Amniotic stem cell (primary cell): ENCODE data around the gene MZT2B.
"Not testable (repeated sequence)": the region's sequence is repeated elsewhere in the genome, so short reads cannot be mapped to it uniquely, and the experiment has no call there.

ENCODE experiments used
- DNase-seq: peaks from one replicate; lab custom pipeline; 2025; lab: John Stamatoyannopoulos, UW

Gene MZT2B

GRCh38 chr2:130152816-130153595 is 29.1 kb upstream of the MZT2B start:
- DNase-seq: no peak

- not testable (repeated sequence) for DNase-seq
These were observed 28.2 kb upstream of the MZT2B start for GRCh38 chr2:130153721-130154422.

DNA sequence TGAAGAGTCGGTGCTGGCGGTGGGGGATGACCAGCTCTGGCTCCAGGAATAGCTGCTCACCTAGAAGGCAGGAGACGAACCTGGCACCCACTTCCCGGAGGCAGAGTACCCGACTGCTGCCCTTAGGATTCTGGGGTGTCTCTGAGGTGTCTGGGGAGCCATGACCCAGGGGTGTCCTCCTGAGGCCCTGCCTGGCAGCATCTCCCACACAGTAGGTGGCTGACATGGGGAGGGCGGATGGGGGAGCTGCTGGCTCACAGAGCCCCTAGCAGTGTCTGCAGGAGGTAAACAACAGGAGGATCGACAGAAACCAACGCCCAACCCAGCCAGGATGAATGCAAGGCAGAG is 27.7 kb upstream of the MZT2B start:
- not testable (repeated sequence) for DNase-seq

DNA sequence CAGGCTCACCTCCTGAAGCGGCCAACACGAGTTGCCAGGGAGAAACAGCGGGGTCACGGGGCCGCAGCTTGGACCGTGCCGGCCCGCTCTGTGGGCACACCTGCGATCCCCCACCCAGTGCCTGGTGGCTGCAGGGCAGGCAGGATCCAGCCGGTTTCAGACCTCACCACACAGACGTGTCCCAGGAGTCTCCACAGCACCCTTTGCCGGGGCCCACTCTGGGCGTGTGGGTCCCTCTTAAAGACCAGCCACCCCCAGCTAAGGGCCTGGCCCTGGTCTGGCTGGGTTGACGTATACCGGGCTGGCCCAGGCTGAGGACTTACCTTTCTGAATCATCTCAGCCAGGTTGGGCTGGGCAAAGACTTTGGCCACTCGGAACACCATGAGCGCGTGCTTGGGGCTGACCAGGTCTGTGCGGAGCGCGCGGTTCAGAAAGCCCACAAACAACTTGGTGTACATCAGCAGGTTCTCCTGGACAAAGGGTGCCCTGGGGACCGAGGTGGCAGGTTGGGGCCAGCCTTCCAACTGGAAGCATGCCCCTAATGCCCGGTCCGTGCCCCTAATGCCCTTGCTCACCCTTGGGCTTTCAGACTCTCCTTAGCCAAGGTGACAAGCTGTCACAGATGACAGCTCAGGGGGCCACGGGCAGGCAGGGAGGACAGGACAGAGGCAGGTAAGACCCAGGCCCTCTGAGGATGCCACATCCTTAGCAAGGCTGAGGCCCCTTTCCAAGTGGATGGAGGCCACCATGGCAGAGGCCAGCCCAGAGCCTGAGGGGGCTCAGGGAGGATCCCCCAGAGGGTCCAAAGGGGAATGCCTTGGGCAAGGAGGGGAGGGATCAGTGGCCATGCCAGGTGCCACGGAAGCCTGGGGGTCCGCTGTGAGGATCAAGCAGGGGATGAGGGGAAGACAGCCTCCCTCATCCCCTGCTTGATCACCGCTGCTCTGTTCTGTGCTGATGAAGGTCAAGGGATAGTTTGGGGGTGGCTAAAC is 27.0 kb upstream of the MZT2B start:
- no peak for DNase-seq

- DNase-seq: not testable (repeated sequence)
These were observed 26.0 kb upstream of the MZT2B start for GRCh38 chr2:130155956-130156623.

GRCh38 chr2:130156624-130157004 is 25.4 kb upstream of the MZT2B start:
- DNase-seq: no peak

- DNase-seq: not testable (repeated sequence)
These were observed 24.7 kb upstream of the MZT2B start for GRCh38 chr2:130157354-130157753.

GRCh38 chr2:130157825-130158514 is 24.1 kb upstream of the MZT2B start:
- DNase-seq: not testable (repeated sequence)

DNA sequence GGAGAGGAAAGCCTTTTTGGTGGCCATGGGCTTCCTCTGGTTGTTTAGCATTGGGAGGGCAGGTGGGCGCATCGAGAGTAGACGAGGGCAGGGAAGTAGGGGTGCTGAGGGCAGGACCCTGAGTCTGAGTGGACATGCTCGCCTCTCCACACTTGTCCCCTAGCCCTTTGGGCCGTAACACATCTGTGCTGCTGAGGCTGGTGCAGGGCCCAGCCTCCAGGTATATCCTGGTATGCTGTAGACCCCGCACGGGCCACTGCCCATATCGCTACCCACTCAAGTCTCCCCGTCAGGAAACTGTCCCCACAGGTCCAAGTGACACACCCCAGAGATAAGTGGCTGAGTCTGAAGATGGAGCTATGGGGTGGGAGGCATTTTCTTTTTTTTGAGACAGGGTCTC is 23.4 kb upstream of the MZT2B start:
- DNase-seq: no peak

DNA sequence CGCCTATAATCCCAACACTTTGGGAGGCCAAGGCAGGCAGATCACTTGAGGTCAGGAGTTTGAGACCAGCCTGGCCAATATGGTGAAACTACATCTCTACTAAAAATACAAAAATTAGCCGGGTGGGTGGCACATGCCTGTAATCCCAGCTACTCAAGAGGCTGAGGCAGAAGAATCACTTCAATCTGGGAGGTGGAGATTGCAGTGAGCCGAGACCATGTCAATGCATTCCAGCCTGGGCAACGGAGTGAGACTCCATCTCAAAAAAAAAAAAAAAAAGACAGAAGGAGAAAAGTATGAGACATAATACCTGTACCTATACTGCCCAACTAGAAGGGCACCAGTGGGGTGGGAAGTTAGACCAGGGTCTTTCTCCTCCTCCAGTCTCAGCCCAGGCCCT is 22.7 kb upstream of the MZT2B start:
- DNase-seq: not testable (repeated sequence)

- no peak for DNase-seq
These were observed 21.9 kb upstream of the MZT2B start for GRCh38 chr2:130160131-130160530.

DNA sequence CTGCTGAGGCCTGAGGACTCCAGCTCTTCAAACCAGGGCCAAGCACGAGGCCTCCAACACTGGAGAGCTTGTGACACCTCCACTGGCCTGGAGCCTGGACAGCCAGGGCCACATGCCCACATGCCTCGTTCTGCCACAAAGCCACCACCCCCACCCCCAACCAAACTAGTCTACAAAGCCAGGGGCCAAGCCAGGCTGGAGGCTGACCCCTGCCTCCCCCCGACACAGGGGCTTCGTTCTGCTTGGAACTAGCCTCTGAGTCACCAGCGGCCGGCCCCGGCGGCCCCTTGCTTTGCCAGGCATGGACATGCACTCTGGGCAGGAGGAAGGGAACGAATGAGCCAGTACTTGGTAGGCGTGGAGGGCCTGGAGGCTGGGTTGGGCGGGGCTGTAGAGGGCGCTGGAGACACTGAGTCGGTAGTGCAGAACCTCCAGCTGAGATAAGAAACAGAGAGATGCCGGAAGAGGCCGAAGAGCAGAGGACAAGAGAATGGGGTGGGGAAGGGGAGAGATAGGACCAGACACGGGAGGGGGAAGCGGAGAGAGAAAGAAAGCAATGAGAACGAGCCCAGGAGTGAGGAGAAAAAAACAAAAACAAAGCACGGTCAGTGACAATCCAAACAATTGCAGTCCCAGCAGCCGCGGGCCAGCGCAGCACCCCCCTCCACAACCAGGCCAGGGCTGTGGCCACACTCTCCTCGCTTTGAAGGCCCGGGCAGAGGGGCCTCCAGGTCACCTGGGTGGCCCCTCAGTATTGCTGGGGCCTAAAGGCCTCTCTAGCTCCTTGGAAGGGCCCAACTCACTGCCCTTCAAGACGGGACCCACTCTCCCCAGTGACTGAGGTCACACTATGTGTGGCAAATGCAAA is 21.0 kb upstream of the MZT2B start:
- not testable (repeated sequence) for DNase-seq

DNA sequence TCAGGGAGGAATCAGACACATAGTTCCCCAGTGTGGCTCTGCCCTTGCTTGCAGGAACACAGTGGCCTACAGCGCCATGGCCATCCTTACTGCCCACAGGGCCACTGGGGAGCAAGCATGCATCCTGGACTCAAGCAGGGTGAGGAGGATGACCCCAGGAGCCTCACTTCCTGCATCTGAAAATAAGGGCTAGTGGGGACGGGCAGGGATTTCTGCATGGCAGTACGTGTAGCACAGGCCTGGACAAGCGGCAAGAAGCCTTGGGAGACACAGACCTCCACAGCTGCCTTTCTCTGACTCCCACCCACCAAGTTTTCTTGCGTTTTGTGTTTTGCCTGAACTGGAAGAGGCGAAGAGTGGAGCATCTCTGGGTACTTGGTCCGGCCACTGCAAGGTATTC is 19.6 kb upstream of the MZT2B start:
- DNase-seq: not testable (repeated sequence)

- DNase-seq: no peak
These were observed 19.1 kb upstream of the MZT2B start for GRCh38 chr2:130162968-130163367.

DNA sequence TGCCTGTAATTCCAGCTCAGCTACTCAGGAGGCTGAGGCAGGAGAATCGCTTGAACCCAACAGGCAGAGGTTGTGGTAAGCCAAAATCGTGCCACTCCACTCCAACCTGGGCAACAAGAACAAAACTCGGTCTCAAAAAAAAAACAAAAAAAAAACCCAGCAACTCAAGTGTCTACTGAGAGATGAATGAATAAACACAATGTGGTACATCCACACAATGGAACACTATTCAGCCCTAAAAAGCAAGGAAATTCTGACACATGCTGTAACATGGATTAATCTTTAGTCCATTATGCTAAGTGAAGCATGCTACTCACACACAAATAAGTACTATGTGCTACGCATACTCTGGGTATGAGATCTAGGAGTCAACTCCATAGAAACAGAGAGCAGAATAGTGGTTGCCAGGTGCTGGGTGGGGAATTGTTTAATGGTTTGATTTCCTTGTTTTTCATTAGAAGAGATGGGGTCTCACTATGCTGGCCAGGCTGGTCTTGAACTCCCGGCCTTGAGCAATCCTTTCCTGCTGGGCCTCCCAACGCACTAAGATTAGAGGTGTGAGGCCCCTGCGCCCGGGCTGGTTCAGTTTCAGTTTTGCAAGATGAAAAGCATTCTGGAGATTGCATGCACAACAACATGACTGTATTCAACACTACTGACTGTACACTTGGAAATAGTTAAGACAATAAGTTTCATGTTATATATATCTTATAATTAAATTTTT is 16.6 kb upstream of the MZT2B start:
- no peak for DNase-seq

DNA sequence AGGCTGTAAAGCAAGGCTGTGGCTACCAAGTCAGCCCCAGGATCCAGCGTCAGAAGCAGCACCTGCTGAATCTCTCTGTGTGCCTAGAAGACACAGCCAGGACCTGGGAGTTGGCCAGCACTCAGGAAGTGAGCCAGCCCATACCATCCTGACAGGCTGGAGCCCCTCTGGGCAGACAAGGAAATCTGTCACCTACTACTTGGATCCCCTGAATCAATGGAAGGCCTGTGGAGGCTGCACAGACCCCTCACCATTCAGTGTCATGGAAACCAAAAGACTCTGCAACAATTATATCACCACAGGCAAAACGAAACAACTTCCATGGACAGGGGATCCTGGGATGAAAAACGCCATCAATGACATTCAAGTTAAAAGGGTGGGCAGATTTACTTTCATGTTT is 15.5 kb upstream of the MZT2B start:
- not testable (repeated sequence) for DNase-seq

DNA sequence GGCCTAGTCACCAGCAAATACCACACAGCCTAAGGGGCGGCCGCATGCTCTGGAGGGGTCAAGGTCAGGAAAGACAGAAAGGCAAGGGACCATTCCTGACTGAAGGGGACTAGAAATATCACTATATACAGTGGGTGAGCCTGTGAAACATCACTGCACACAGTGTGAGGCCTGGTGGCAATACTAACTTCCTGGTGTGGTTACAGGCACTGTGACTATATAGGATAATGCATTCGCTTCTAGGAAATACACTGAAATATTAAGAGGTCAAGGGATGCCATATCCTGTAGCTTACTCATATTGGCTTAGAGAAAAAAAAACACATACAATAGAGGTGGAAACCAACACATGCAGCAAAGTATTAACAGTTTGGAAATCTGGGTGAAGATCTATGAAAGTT is 12.9 kb upstream of the MZT2B start:
- not testable (repeated sequence) for DNase-seq

GRCh38 chr2:130169896-130170295 is 12.2 kb upstream of the MZT2B start:
- DNase-seq: no peak

DNA sequence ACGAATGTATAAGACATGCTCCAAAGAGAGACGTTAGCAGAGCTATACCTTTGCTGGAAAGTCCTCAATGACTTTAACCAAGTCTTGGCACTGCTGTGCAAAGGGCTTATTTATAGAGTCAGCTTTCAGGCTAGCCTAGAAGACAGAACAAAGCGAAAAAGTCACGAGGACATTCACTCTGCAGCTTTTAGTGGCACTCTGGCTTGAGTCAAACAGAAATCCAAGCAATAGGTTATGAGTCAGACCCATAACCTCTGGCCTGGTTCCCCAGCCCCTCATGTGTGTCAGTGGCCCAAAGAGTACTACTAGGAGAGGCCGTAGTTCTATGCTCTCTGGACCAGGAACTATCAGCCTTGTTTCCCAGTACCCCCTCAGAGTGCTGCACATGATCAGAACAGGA is 7.2 kb upstream of the MZT2B start:
- DNase-seq: not testable (repeated sequence)
